Progenitor cell of endocrine pancreas (in vitro differentiated cells): ENCODE results near the gene CABP4. TPM values are rescaled to one million over a fixed set of nuclear protein-coding genes. Genes with fewer than 3 reads are reported as not detected.
A peak's percentile ranks its signal among the peaks of the same experiment; 100 is the strongest.
"Not testable (repeated sequence)": the region's sequence is repeated elsewhere in the genome, so short reads cannot be mapped to it uniquely, and the experiment has no call there.

Experiments used
- DNase-seq: peaks from one replicate; pipeline ENCODE4 v3.0.0; 2021; ENCODE audit warnings: low spot score; ENCODE audit not compliant: unreplicated experiment
- H3K27ac Mint-ChIP-seq: 2 replicates; pipeline ENCODE4 v1.8.0; 2021; ENCODE audit warnings: mild to moderate bottlenecking, moderate library complexity, mixed read lengths
- H3K27me3 Mint-ChIP-seq: 2 replicates; pipeline ENCODE4 v1.8.0; 2021; ENCODE audit warnings: mixed read lengths
- H3K36me3 Mint-ChIP-seq: 2 replicates; pipeline ENCODE4 v1.8.0; 2022; ENCODE audit warnings: mixed read lengths; ENCODE audit not compliant: insufficient read depth
- H3K4me1 Mint-ChIP-seq: 2 replicates; pipeline ENCODE4 v1.8.0; 2021; ENCODE audit warnings: low read depth, mixed read lengths
- H3K4me3 Mint-ChIP-seq: 2 replicates; pipeline ENCODE4 v1.8.0; 2021; ENCODE audit warnings: low read depth, mild to moderate bottlenecking, moderate library complexity, mixed read lengths
- H3K9me3 Mint-ChIP-seq: 2 replicates; pipeline ENCODE4 v1.8.0; 2021; ENCODE audit warnings: low read depth, mixed read lengths
- CTCF ChIP-seq: fragments of 200-600 bp; sonication (generic); IDR thresholded peaks from one replicate; pipeline ENCODE4 v1.5.0; 2021; ENCODE audit warnings: antibody characterized with exemption, mild to moderate bottlenecking; ENCODE audit not compliant: unreplicated experiment
- total RNA-seq: library from RNA; stranded (reverse); gene quantifications from 2 replicates; pipeline ENCODE4 v1.2.1, GENCODE V29; 2021

The CABP4 gene
- total RNA-seq, 1 donor from 2014 or later, result not detected

DNA sequence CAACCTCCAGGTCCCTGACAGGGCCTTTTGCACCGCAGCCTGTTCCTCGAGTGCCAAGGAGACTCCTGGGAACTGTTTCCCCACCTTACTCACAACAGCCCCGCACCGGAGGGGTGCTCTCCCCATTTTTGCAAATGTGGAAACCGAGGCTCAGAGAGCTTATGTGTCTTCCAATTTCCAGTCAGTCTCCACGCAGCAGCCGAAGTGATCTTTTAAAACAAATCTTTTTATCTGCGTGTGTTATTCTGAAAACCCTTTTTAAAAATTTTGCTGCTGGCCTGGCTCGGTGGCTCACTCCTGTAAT, 14.3 kb downstream of the CABP4 start:
- H3K36me3 Mint-ChIP-seq, result no peaks in the 10 kb centered on the region
- H3K27me3 Mint-ChIP-seq, result peaks cover 2% of the 10 kb centered on the region
- peak overlapping the region; percentile 93 for H3K27ac Mint-ChIP-seq
- no peaks in the 10 kb centered on the region for H3K9me3 Mint-ChIP-seq
- no peak for TF ChIP-seq CTCF
- H3K4me3 Mint-ChIP-seq, result peak overlapping the region; percentile 73
- DNase-seq, result no peak
- peaks cover 12% of the 10 kb centered on the region for H3K4me1 Mint-ChIP-seq

DNA sequence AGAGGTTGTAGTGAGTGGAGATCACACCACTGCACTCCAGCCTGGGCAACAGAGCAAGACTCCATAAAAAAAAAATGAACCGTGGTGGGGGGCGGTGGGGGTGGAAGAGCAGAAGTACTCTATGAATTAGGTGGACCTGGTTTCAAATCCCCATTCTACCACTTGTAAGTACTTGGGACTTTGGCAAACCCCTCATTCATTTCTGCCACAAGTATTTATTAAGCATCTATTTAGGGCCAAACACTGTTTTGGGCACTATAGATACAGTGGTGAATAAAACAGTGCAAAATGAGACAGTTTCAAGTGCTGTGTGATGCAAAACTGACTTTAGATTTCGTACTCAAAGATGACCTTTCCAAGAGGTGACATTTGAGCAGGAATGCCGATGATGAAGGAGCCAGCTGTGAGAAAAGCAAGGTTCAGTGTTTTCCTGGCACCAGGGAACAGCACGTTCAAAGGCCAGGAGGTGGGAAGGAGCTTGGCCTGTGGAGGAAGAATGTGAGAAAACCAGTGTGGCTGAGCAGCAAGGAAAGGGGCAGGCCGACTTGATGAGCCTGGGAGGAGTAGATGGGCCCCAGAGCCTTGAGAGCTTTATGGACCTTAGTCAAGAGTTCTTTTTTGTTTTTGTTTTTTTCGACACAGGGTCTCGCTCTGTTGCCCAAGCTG, 15.3 kb downstream of the CABP4 start:
- no peaks in the 10 kb centered on the region for H3K9me3 Mint-ChIP-seq
- TF ChIP-seq CTCF, result no peak
- no peaks in the 10 kb centered on the region for H3K36me3 Mint-ChIP-seq
- no peak overlapping the region for H3K27ac Mint-ChIP-seq
- H3K27me3 Mint-ChIP-seq, result peaks cover 2% of the 10 kb centered on the region
- no peak for DNase-seq
- H3K4me1 Mint-ChIP-seq, result peaks cover 9% of the 10 kb centered on the region
- peak overlapping the region; percentile 17 for H3K4me3 Mint-ChIP-seq

GRCh38 chr11:67472882-67473281, 17.7 kb downstream of the CABP4 start:
- Mint-ChIP-seq H3K4me3 (no peak overlapping the region), H3K36me3 (no peaks in the 10 kb centered on the region)
- no peak for DNase-seq

DNA sequence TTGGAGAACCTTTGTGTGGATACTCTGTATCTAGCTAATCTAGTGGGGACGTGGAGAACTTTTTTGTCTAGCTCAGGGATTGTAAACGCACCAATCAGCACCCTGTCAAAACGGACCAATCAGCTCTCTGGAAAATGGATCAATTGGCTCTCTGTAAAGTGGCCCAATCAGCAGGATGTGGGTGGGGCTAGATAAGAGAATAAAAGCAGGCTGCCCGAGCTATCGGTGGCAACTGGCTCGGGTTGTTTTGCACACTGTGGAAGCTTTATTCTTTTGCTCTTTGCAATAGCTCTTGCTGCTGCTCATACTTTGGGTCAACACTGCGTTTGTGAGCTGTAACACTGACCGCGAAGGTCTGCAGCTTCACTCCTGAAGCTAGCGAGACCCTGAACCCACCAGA, 21.5 kb downstream of the CABP4 start:
- not testable (repeated sequence) for H3K9me3 Mint-ChIP-seq, H3K27ac Mint-ChIP-seq, H3K27me3 Mint-ChIP-seq, DNase-seq, H3K4me3 Mint-ChIP-seq, H3K4me1 Mint-ChIP-seq, H3K36me3 Mint-ChIP-seq

More at GRCh38 chr11:67472882-67473281, 17.7 kb downstream of the CABP4 start:
- Mint-ChIP-seq H3K27ac (no peak overlapping the region), H3K9me3 (peaks cover 7% of the 10 kb centered on the region), H3K4me1 (peaks cover 3% of the 10 kb centered on the region), H3K27me3 (peaks cover 2% of the 10 kb centered on the region)
- TF ChIP-seq CTCF, result no peak

DNA sequence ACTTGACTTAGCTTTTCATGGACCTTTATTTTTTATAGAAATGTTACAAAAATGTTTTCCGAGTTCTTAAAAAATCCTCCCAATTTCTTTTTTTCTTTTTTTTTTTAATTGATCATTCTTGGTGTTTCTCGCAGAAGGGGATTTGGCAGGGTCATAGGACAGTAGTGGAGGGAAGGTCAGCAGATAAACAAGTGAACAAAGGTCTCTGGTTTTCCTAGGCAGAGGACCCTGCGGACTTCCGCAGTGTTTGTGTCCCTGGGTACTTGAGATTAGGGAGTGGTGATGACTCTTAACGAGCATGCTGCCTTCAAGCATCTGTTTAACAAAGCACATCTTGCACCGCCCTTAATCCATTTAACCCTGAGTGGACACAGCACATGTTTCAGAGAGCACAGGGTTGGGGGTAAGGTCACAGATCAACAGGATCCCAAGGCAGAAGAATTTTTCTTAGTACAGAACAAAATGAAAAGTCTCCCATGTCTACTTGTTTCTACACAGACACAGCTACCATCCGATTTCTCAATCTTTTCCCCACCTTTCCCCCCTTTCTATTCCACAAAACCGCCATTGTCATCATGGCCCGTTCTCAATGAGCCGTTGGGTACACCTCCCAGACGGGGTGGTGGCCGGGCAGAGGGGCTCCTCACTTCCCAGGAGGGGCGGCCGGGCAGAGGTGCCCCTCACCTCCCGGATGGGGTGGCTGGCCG, 22.3 kb downstream of the CABP4 start:
- H3K27ac Mint-ChIP-seq, H3K9me3 Mint-ChIP-seq, H3K36me3 Mint-ChIP-seq, H3K27me3 Mint-ChIP-seq, H3K4me1 Mint-ChIP-seq, DNase-seq, H3K4me3 Mint-ChIP-seq: not testable (repeated sequence)

GRCh38 chr11:67482275-67482826, 27.2 kb downstream of the CABP4 start:
- no peak overlapping the region for H3K27ac Mint-ChIP-seq
- peaks cover 2% of the 10 kb centered on the region for H3K27me3 Mint-ChIP-seq
- TF ChIP-seq CTCF, result no peak

More at GRCh38 chr11:67482275-67482826, 27.2 kb downstream of the CABP4 start:
- peak overlapping the region; percentile 87 for H3K4me3 Mint-ChIP-seq
- peaks cover 9% of the 10 kb centered on the region for H3K4me1 Mint-ChIP-seq
- H3K9me3 Mint-ChIP-seq, result peaks cover 2% of the 10 kb centered on the region
- H3K36me3 Mint-ChIP-seq, result peaks cover 8% of the 10 kb centered on the region
- no peak for DNase-seq
